PFSK-1 (cell line): ENCODE data around the gene TCF4.

Experiments
- FOXP2 ChIP-seq: optimal IDR thresholded peaks from 2 replicates; pipeline ENCODE3; 2011; ENCODE audit warnings: borderline replicate concordance, control low read depth, inconsistent platforms; ENCODE audit not compliant: insufficient read depth; ENCODE audit errors: extremely low read length, extremely low read depth
- POLR2AphosphoS5 ChIP-seq: IDR thresholded peaks from 2 replicates; pipeline ENCODE4 v1.6.1; 2012; ENCODE audit warnings: low read depth, mild to moderate bottlenecking, control low read depth, low read length, moderate library complexity
- REST ChIP-seq, 2 experiments: IDR thresholded peaks; 2 replicates each; pipeline versions ENCODE4 v1.6.1 to v1.8.0; 2011 to 2012; ENCODE audit warnings: low read depth in 2 of 2, low read length in 2 of 2, control low read depth in 1 of 2, inconsistent platforms in 1 of 2, mild to moderate bottlenecking in 1 of 2, moderate library complexity in 1 of 2; ENCODE audit not compliant: insufficient read depth in 1 of 2
- SIN3A ChIP-seq: IDR thresholded peaks from 2 replicates; pipeline ENCODE4 v1.6.1; 2012; ENCODE audit warnings: mild to moderate bottlenecking, low read length, moderate library complexity, borderline replicate concordance; ENCODE audit not compliant: insufficient read depth
- TAF1 ChIP-seq: IDR thresholded peaks from 2 replicates; pipeline ENCODE4 v1.6.1; 2012; ENCODE audit warnings: low read length, control low read depth, borderline replicate concordance; ENCODE audit not compliant: insufficient read depth

Gene TCF4

GRCh38 chr18:55324166-55324565 lies 263.8 kb downstream of the TCF4 start:
- TF ChIP-seq FOXP2 (no peak), POLR2AphosphoS5 (no peak), TAF1 (no peak), REST (IDR thresholded peaks at IDR 0.05; ENCODE audit: insufficient read depth in 1 of 2, low read depth in 2 of 2, low read length in 2 of 2) (no peak), SIN3A (no peak)

- TF ChIP-seq REST (IDR thresholded peaks at IDR 0.05; ENCODE audit: insufficient read depth in 1 of 2, low read depth in 2 of 2, low read length in 2 of 2) (no peak), TAF1 (no peak; the same call in 1 of the 2 replicates), FOXP2 (no peak), POLR2AphosphoS5 (no peak), SIN3A (no peak; the same call in 1 of the 2 replicates)
These were observed 264.7 kb downstream of the TCF4 start for GRCh38 chr18:55323051-55323994.

DNA sequence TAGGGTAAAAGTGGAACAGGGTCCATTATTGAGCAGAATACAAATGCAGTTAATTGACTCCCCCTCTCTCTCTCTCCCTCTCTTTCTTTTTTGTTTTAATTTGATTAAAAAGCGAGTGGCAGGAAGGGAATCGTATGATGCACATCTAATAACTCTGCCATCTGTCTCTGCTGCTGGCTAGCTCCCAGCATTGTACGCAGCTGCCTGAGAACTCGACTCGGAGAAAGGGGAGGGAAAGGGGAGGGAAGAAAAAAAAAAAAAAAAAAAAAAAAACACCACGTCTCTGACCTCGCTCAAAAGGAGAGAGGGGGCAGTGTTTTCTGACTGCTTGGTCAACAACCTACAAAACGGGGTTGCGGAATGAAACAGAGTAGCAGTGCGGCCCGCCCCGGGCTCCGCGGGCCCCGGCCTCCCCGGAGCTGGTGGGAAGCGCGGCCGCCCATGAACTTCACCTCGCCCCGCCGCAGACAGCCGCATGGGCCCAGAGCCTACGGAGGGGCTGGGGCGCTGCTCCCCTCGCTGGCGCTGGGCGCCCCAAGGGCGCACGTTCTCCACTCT lies 265.7 kb downstream of the TCF4 start:
- peak; percentile 39 for TF ChIP-seq FOXP2
- peak; percentile 68; the same call in 1 of the 2 replicates for TF ChIP-seq POLR2AphosphoS5
- peak in 1 of 2 experiments; percentile 77; a peak in 1 of 4 replicates for TF ChIP-seq REST (IDR thresholded peaks at IDR 0.05; ENCODE audit: insufficient read depth in 1 of 2, low read depth in 2 of 2, low read length in 2 of 2)
- TF ChIP-seq SIN3A, result peak; percentile 95
- TF ChIP-seq TAF1, result peak; percentile 52; the same call in 1 of the 2 replicates

DNA sequence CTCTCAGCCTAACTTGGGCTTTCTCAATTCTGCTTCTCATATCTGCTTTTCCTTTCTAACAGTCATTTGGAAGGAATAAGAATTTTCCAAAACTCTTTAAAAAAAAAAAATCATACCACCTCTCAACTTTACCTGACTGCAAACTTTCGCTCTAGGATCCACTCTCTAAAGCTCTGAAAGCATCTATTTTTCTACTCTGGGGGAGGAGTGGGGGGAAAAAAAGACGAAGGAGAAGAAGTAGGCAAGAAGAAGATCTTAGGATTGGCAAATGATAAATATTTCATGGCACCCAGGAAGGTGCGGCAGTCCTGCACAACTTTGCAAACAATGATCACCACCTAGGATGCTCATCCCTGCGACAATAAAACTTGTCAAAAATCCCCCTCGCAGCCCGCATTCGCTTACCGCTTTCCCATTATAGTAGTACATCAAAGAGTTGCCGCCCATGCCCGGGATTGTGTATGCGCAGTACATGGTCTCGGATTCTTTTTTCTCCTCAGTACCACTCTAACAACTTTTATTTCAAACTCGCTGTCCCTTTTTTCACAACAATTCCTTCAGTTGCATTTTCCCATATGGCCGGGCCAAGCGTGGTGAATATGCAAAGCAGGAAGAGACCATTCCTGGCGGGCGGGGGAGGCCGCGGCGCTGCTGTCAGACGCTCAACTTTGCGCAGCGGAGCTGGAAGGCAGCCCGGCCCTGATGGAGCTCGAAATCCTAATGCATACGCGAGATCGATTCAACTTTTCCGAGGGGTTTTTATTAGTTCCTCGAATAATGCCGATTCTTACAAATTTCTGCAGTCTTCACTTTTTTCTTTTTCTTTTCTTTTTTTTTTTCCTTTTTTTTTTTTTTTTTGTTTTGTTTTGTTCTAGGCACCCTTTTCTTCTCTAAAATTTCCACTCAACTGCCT lies 266.5 kb downstream of the TCF4 start:
- TF ChIP-seq TAF1 (peak; percentile 63; the same call in 1 of the 2 replicates), SIN3A (peak; percentile 33; the same call in 1 of the 2 replicates), REST (IDR thresholded peaks at IDR 0.05; ENCODE audit: insufficient read depth in 1 of 2, low read depth in 2 of 2, low read length in 2 of 2) (no peak), FOXP2 (peak; percentile 14), POLR2AphosphoS5 (no peak)
